CD14-positive monocyte (primary cell): Measurements from ENCODE around the gene MYO15B. TPM values are rescaled to one million over a fixed set of nuclear protein-coding genes. Genes with fewer than 3 reads are reported as not detected.

Experiments
- DNase-seq, 3 donors: peaks; one replicate each; pipeline ENCODE4 v3.0.0-alpha.2; 2011 to 2022
- H2AFZ ChIP-seq: 2 replicates; pipeline ENCODE4 v1.6.0; 2012; ENCODE audit warnings: mild to moderate bottlenecking, low read depth, low read length, inconsistent platforms; ENCODE audit not compliant: insufficient read depth, poor library complexity, severe bottlenecking
- H3K27ac ChIP-seq, 2 donors: 1 replicate in 1 of 2; 2 replicates in 1 of 2; pipeline ENCODE4 v1.5.1; 2012 to 2013; ENCODE audit warnings: low read length in 2 of 2, control low read depth in 1 of 2, inconsistent platforms in 1 of 2, low read depth in 1 of 2, mild to moderate bottlenecking in 1 of 2
- H3K27me3 ChIP-seq, 2 donors: one replicate each; pipeline versions ENCODE4 v1.6.0 to v1.6.1; 2011 to 2013; ENCODE audit warnings: low read length in 2 of 2; ENCODE audit not compliant: control insufficient read depth in 2 of 2, insufficient read depth in 2 of 2
- H3K36me3 ChIP-seq, 2 donors: replicated peaks in 1 of 2; 1 replicate in 1 of 2; 2 replicates in 1 of 2; pipeline versions ENCODE4 v1.5.1 to v1.6.1; 2012 to 2013; ENCODE audit warnings: low read length in 2 of 2, control low read depth in 1 of 2, inconsistent platforms in 1 of 2, mild to moderate bottlenecking in 1 of 2; ENCODE audit not compliant: insufficient read depth in 2 of 2, control insufficient read depth in 1 of 2
- H3K4me1 ChIP-seq, 2 donors: 1 replicate in 1 of 2; 2 replicates in 1 of 2; pipeline versions ENCODE4 v1.5.1 to v1.6.1; 2012 to 2013; ENCODE audit warnings: low read length in 2 of 2, control low read depth in 1 of 2, inconsistent platforms in 1 of 2, mild to moderate bottlenecking in 1 of 2, moderate library complexity in 1 of 2; ENCODE audit not compliant: insufficient read depth in 2 of 2, control insufficient read depth in 1 of 2
- H3K4me2 ChIP-seq: replicated peaks from 2 replicates; pipeline ENCODE3; 2012; ENCODE audit warnings: low read length, moderate library complexity, mild to moderate bottlenecking; ENCODE audit not compliant: poor library complexity, severe bottlenecking; ENCODE audit errors: extremely low read depth
- H3K4me3 ChIP-seq, 3 experiments: fragments of 200-600 bp in 1 of 3; sonication (generic) in 1 of 3; replicated peaks in 1 of 3; 1 replicate in 2 of 3; 2 replicates in 1 of 3; pipeline ENCODE4 v1.5.1; 2011 to 2013; ENCODE audit warnings: low read length in 3 of 3, mild to moderate bottlenecking in 3 of 3, control low read depth in 2 of 3, low read depth in 2 of 3, inconsistent platforms in 1 of 3, moderate library complexity in 1 of 3
- H3K79me2 ChIP-seq: 2 replicates; pipeline ENCODE4 v1.6.0; 2012; ENCODE audit warnings: mild to moderate bottlenecking, control low read depth, inconsistent platforms, low read length, moderate library complexity; ENCODE audit not compliant: insufficient read depth
- H3K9ac ChIP-seq: 2 replicates; pipeline ENCODE4 v1.6.0; 2017; ENCODE audit warnings: low read length, mild to moderate bottlenecking; ENCODE audit not compliant: insufficient read depth, poor library complexity, severe bottlenecking
- H3K9me3 ChIP-seq, 2 donors: replicated peaks in 1 of 2; 1 replicate in 1 of 2; 2 replicates in 1 of 2; pipeline versions ENCODE4 v1.5.1 to v1.6.1; 2012 to 2013; ENCODE audit warnings: low read length in 2 of 2, control low read depth in 1 of 2; ENCODE audit not compliant: control insufficient read depth in 1 of 2, insufficient read depth in 1 of 2
- H4K20me1 ChIP-seq: 2 replicates; pipeline ENCODE4 v1.6.0; 2012; ENCODE audit warnings: mild to moderate bottlenecking, low read length, control low read depth, moderate library complexity; ENCODE audit not compliant: insufficient read depth
- H3K27ac Mint-ChIP-seq, 7 donors: one replicate each; pipeline ENCODE4 v1.8.0; 2020; ENCODE audit warnings: mild to moderate bottlenecking in 7 of 7, mixed read lengths in 7 of 7, moderate library complexity in 6 of 7, inconsistent platforms in 2 of 7
- H3K27me3 Mint-ChIP-seq, 3 donors: one replicate each; pipeline ENCODE4 v1.8.0; 2021 to 2022; ENCODE audit warnings: low read depth in 3 of 3, mild to moderate bottlenecking in 3 of 3, mixed read lengths in 3 of 3, moderate library complexity in 3 of 3, inconsistent platforms in 1 of 3
- H3K36me3 Mint-ChIP-seq, 2 donors: one replicate each; pipeline ENCODE4 v1.8.0; 2020; ENCODE audit warnings: mixed read lengths in 2 of 2, inconsistent platforms in 1 of 2, mild to moderate bottlenecking in 1 of 2
- H3K4me1 Mint-ChIP-seq: one replicate; pipeline ENCODE4 v1.8.0; 2020; ENCODE audit warnings: mild to moderate bottlenecking, mixed read lengths
- H3K4me3 Mint-ChIP-seq, 2 donors: one replicate each; pipeline ENCODE4 v1.8.0; 2020; ENCODE audit warnings: mild to moderate bottlenecking in 2 of 2, mixed read lengths in 2 of 2, moderate library complexity in 1 of 2
- H3K9me3 Mint-ChIP-seq, 7 donors: one replicate each; pipeline ENCODE4 v1.8.0; 2020 to 2022; ENCODE audit warnings: mixed read lengths in 7 of 7, mild to moderate bottlenecking in 6 of 7, moderate library complexity in 6 of 7, inconsistent platforms in 2 of 7
- WGBS: methylation state at CpG from one replicate; pipeline ENCODE4 v1.1.5; 2013; ENCODE audit warnings: missing lambda C conversion rate; ENCODE audit not compliant: insufficient coverage; 5-methylcytosine and 5-hydroxymethylcytosine counted together
- intact Hi-C, 2 donors: fragments of 100-400 bp; cut with micrococcal nuclease; formaldehyde crosslinking; loops; one replicate each; pipeline versions ENCODE4 v1.15.0 to v1.15.1; 2023
- polyA plus RNA-seq, 3 donors: library from polyadenylated mRNA; depleted of rRNA in 1 of 3; unstranded in 2 of 3; stranded (reverse) in 1 of 3; fragments of 300-500 nt in 2 of 3; fragments of >200 nt in 1 of 3; fragmentation: Illumina TruSeq in 2 of 3; gene quantifications; 1 replicate in 2 of 3; 2 replicates in 1 of 3; pipeline ENCODE4 v1.2.3, GENCODE V29; 2012 to 2021
- TF ChIP-seq, protein P1 (sequence below): fragments of 200-600 bp; IDR thresholded peaks from one replicate; pipeline ENCODE4 v1.8.0; 2022; ENCODE audit warnings: antibody characterized with exemption, mild to moderate bottlenecking

The MYO15B gene
- polyA plus RNA-seq, 3 donors: 0.17 to 596 (median 0.62) TPM

- TF ChIP-seq, protein P1, sequence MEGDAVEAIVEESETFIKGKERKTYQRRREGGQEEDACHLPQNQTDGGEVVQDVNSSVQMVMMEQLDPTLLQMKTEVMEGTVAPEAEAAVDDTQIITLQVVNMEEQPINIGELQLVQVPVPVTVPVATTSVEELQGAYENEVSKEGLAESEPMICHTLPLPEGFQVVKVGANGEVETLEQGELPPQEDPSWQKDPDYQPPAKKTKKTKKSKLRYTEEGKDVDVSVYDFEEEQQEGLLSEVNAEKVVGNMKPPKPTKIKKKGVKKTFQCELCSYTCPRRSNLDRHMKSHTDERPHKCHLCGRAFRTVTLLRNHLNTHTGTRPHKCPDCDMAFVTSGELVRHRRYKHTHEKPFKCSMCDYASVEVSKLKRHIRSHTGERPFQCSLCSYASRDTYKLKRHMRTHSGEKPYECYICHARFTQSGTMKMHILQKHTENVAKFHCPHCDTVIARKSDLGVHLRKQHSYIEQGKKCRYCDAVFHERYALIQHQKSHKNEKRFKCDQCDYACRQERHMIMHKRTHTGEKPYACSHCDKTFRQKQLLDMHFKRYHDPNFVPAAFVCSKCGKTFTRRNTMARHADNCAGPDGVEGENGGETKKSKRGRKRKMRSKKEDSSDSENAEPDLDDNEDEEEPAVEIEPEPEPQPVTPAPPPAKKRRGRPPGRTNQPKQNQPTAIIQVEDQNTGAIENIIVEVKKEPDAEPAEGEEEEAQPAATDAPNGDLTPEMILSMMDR: no peak
- Mint-ChIP-seq H3K4me1 (peaks cover 12% of the 10 kb centered on the region), H3K27me3 (peaks cover 0 to 2% (median 0%) of the 10 kb centered on the region in 3 donors), H3K27ac (peak overlapping the region in 2 of 7 donors; percentile 54 to 84), H3K36me3 (peaks cover 38 to 53% of the 10 kb centered on the region in 2 donors), H3K4me3 (no peak overlapping the region), H3K9me3 (no peaks in the 10 kb centered on the region)
- H3K4me3 ChIP-seq: peak overlapping the region in 2 of 3 experiments; percentile 89 to 97
- WGBS: 100% methylated on average over 2 of the region's 10 CpGs
- peaks cover 17 to 22% of the 10 kb centered on the region in 2 donors for H3K4me1 ChIP-seq
- no peaks in the 10 kb centered on the region for H3K27me3 ChIP-seq
- peaks cover 36 to 49% of the 10 kb centered on the region in 2 donors for H3K36me3 ChIP-seq
- peaks cover 48% of the 10 kb centered on the region for H3K79me2 ChIP-seq
- no peaks in the 10 kb centered on the region for H3K9me3 ChIP-seq
- intact Hi-C loops: loop anchor here (10.0 kb wide), 2 partner anchors 179 to 791 kb away; partner anchors contain the start of genes FDXR (in 1 of the 2) and UNC13D (in 1 of the 2)
- H3K27ac ChIP-seq: peak overlapping the region in 1 of 2 donors; percentile 99
- H4K20me1 ChIP-seq: peaks cover 3% of the 10 kb centered on the region
- peak overlapping the region; percentile 86 for H3K4me2 ChIP-seq
- DNase-seq: no peak
- peak overlapping the region; percentile 82 for H2AFZ ChIP-seq
- no peak overlapping the region for H3K9ac ChIP-seq
Measured at GRCh38 chr17:75665981-75666380, 78.4 kb downstream of the MYO15B start.

- Mint-ChIP-seq H3K4me1 (peaks cover 12% of the 10 kb centered on the region), H3K27me3 (peaks cover 0 to 2% (median 0%) of the 10 kb centered on the region in 3 donors), H3K9me3 (no peaks in the 10 kb centered on the region), H3K36me3 (peaks cover 42 to 53% of the 10 kb centered on the region in 2 donors), H3K27ac (peak within 1 kb of the TSS in 3 of 7 donors; percentile 63 to 84 (median 72)), H3K4me3 (peak within 1 kb of the TSS in 1 of 2 donors; percentile 60)
- intact Hi-C loops: loop anchor here (10.0 kb wide), 2 partner anchors 178 to 792 kb away; partner anchors contain the start of genes FDXR (in 1 of the 2) and UNC13D (in 1 of the 2)
- peak within 1 kb of the TSS; percentile 82 for H2AFZ ChIP-seq
- DNase-seq: peak; percentile 98 to 99 (median 98)
- H3K9me3 ChIP-seq: no peaks in the 10 kb centered on the region
- no peaks in the 10 kb centered on the region for H3K27me3 ChIP-seq
- peak within 1 kb of the TSS; percentile 84 to 99 for H3K27ac ChIP-seq
- peaks cover 60% of the 10 kb centered on the region for H3K79me2 ChIP-seq
- H3K4me2 ChIP-seq: peak within 1 kb of the TSS; percentile 86
- TF ChIP-seq, protein P1: no peak
- peaks cover 17 to 22% of the 10 kb centered on the region in 2 donors for H3K4me1 ChIP-seq
- peaks cover 15% of the 10 kb centered on the region for H4K20me1 ChIP-seq
- H3K9ac ChIP-seq: peak within 1 kb of the TSS; percentile 97
- peaks cover 36 to 49% of the 10 kb centered on the region in 2 donors for H3K36me3 ChIP-seq
- H3K4me3 ChIP-seq: peak within 1 kb of the TSS; percentile 89 to 97 (median 92)
- under 1% methylated on average over 49 of the region's 55 CpGs for WGBS
Measured at GRCh38 chr17:75666959-75667790, 79.6 kb downstream of the MYO15B start, which contains the start of the genes RECQL5 and SAP30BP. TSS of gene RECQL5 (minus strand) at chr17:75667154. CDS start at chr17:75666557, 597 bp downstream. TSS of gene SAP30BP (plus strand) at chr17:75667338. CDS start at chr17:75667373, 35 bp downstream.
